OCI-LY7 (cell line): Measurements from ENCODE around the gene CXCL8. TPM values are rescaled to one million over a fixed set of nuclear protein-coding genes. Genes with fewer than 3 reads are reported as not detected.

ENCODE experiments used
- BruUV-seq: library from RNA; stranded (reverse); fragments of 400-500 nt; replicated peaks from 2 replicates; lab custom pipeline; 2021; lab: Mats Ljungman, UMichigan
- CTCF ChIA-PET: fragments of 300-600 bp; sonication (Branson Sonifier 250); formaldehyde crosslinking; loops from one replicate; lab custom pipeline; 2022; ENCODE audit warnings: antibody characterized with exemption; ENCODE audit not compliant: unreplicated experiment; lab: Charles Lee
- POLR2A ChIA-PET: fragments of 300-600 bp; sonication (Branson Sonifier 250); formaldehyde crosslinking; loops from one replicate; lab custom pipeline; 2022; ENCODE audit warnings: antibody characterized with exemption; lab: Charles Lee
- DNase-seq: peaks from one replicate; pipeline ENCODE4 v3.0.0-alpha.2; 2015; ENCODE audit warnings: low spot score
- H2AFZ ChIP-seq: fragments of 200-600 bp; sonication (generic), shearing (Covaris generic); 2 replicates; pipeline ENCODE4 v1.6.1; 2014; ENCODE audit warnings: mild to moderate bottlenecking, antibody characterized with exemption, low read length, moderate library complexity
- H3K27ac ChIP-seq: fragments of 200-600 bp; sonication (generic); 2 replicates; pipeline ENCODE4 v1.5.1; 2014; ENCODE audit warnings: mixed run types, low read depth, mild to moderate bottlenecking, moderate library complexity, low read length, inconsistent platforms; ENCODE audit not compliant: poor library complexity, severe bottlenecking
- H3K36me3 ChIP-seq: fragments of 200-600 bp; sonication (generic); 2 replicates; pipeline ENCODE4 v1.6.1; 2014; ENCODE audit warnings: mild to moderate bottlenecking, antibody characterized with exemption, low read length, moderate library complexity, mixed read lengths; ENCODE audit not compliant: insufficient read depth
- H3K4me1 ChIP-seq: fragments of 200-600 bp; sonication (generic); 2 replicates; pipeline ENCODE4 v1.5.1; 2014; ENCODE audit warnings: mild to moderate bottlenecking, low read length; ENCODE audit not compliant: insufficient read depth, poor library complexity, severe bottlenecking
- H3K4me2 ChIP-seq: fragments of 200-600 bp; sonication (generic); 2 replicates; pipeline ENCODE4 v1.6.1; 2014; ENCODE audit warnings: mild to moderate bottlenecking, low read length
- H3K4me3 ChIP-seq: fragments of 200-600 bp; sonication (generic); 2 replicates; pipeline ENCODE4 v1.5.1; 2014; ENCODE audit warnings: mild to moderate bottlenecking, low read depth, low read length; ENCODE audit not compliant: poor library complexity, severe bottlenecking
- H3K79me2 ChIP-seq: fragments of 200-600 bp; sonication (generic); 2 replicates; pipeline ENCODE4 v1.6.1; 2016; ENCODE audit warnings: low read depth, mild to moderate bottlenecking, low read length, moderate library complexity, mixed read lengths; ENCODE audit not compliant: insufficient read depth
- H3K9me2 ChIP-seq: fragments of 200-600 bp; sonication (generic); 2 replicates; pipeline ENCODE4 v1.6.1; 2016; ENCODE audit warnings: mild to moderate bottlenecking, low read length, mixed read lengths; ENCODE audit not compliant: insufficient read depth
- H3K9me3 ChIP-seq: fragments of 200-600 bp; sonication (generic); 2 replicates; pipeline ENCODE4 v1.6.1; 2014; ENCODE audit warnings: mild to moderate bottlenecking, mixed run types, low read length, mixed read lengths
- H4K20me1 ChIP-seq: fragments of 200-600 bp; sonication (generic); 2 replicates; pipeline ENCODE4 v1.6.1; 2014; ENCODE audit warnings: mild to moderate bottlenecking, antibody characterized with exemption, low read length, moderate library complexity, mixed read lengths; ENCODE audit not compliant: insufficient read depth
- CTCF ChIP-seq: fragments of 200-600 bp; sonication (generic); conservative IDR thresholded peaks from 2 replicates; pipeline ENCODE4 v1.5.1; 2014; ENCODE audit warnings: mild to moderate bottlenecking, antibody characterized with exemption, low read length, moderate library complexity, mixed read lengths
- EZH2phosphoT487 ChIP-seq: fragments of 200-600 bp; sonication (generic); IDR thresholded peaks from 2 replicates; pipeline ENCODE4 v1.6.1; 2018; ENCODE audit warnings: low read depth, borderline replicate concordance, mild to moderate bottlenecking, mixed run types, antibody characterized with exemption, low read length, moderate library complexity, mixed read lengths
- intact Hi-C: fragments of 100-400 bp; cut with micrococcal nuclease; formaldehyde crosslinking; loops from one replicate; pipeline ENCODE4 v1.10.0; 2022; ENCODE audit not compliant: unreplicated experiment
- total RNA-seq, 2 experiments: library from RNA; depleted of rRNA in 1 of 2; stranded (reverse); fragments of >200 nt in 1 of 2; shearing (Covaris generic) in 1 of 2; gene quantifications; 2 replicates each; pipeline ENCODE4 v1.2.3, GENCODE V29; 2014 to 2022

Gene CXCL8
- total RNA-seq, 2 experiments from 2014 or later: not detected

DNA sequence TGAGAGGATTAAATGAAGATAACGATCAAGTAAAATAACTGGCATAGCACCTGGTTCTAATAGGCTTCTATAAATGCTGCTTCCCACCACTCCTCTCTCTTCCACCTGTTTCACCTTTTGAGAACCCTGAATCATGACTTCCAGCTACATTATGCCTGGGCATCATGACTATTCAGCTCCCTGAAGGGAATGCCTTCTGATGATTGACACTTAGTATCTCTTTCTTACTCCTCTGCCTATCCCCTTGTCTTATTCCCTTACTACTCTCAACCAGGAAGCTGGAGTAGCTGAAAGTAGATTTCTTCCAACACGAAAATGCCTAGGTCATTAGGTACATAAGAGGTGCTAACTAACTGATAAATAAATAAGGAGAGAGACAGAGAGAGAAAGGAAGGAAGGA is 24.7 kb upstream of the CXCL8 start:
- no peak overlapping the region for H3K4me3 ChIP-seq
- no peaks in the 10 kb centered on the region for H3K4me1 ChIP-seq
- intact Hi-C loops: no loop called here
- CTCF ChIA-PET: no interaction called here
- H3K4me2 ChIP-seq: no peak overlapping the region
- POLR2A ChIA-PET: interaction anchor here (1.7 kb wide), 1 partner anchor 17 kb away, joined by 3 read pairs; no protein-coding TSS in a partner anchor
- H3K36me3 ChIP-seq: no peaks in the 10 kb centered on the region
- H3K9me2 ChIP-seq: no peaks in the 10 kb centered on the region
- no peak for DNase-seq
- no peak overlapping the region for H3K27ac ChIP-seq
- H3K79me2 ChIP-seq: no peaks in the 10 kb centered on the region
- no TSS peak for BruUV-seq
- H4K20me1 ChIP-seq: no peaks in the 10 kb centered on the region
- no peak for TF ChIP-seq EZH2phosphoT487
- TF ChIP-seq CTCF: no peak
- H2AFZ ChIP-seq: no peak overlapping the region
- H3K9me3 ChIP-seq: no peaks in the 10 kb centered on the region

GRCh38 chr4:73718375-73719373 is 21.7 kb upstream of the CXCL8 start:
- H3K36me3 ChIP-seq: no peaks in the 10 kb centered on the region
- TF ChIP-seq CTCF (no peak), EZH2phosphoT487 (no peak)
- POLR2A ChIA-PET: interaction anchor here (1.0 kb wide), 1 partner anchor 10 kb away, joined by 4 read pairs; no protein-coding TSS in a partner anchor
- intact Hi-C loops: no loop called here
- CTCF ChIA-PET: no interaction called here
- no peak overlapping the region for H2AFZ ChIP-seq
- H3K4me3 ChIP-seq: no peak overlapping the region
- no peak overlapping the region for H3K27ac ChIP-seq
- H3K79me2 ChIP-seq: no peaks in the 10 kb centered on the region
- BruUV-seq: no TSS peak
- no peak overlapping the region for H3K4me2 ChIP-seq
- no peaks in the 10 kb centered on the region for H3K4me1 ChIP-seq
- H4K20me1 ChIP-seq: no peaks in the 10 kb centered on the region
- H3K9me2 ChIP-seq: no peaks in the 10 kb centered on the region
- H3K9me3 ChIP-seq: no peaks in the 10 kb centered on the region
- no peak for DNase-seq

DNA sequence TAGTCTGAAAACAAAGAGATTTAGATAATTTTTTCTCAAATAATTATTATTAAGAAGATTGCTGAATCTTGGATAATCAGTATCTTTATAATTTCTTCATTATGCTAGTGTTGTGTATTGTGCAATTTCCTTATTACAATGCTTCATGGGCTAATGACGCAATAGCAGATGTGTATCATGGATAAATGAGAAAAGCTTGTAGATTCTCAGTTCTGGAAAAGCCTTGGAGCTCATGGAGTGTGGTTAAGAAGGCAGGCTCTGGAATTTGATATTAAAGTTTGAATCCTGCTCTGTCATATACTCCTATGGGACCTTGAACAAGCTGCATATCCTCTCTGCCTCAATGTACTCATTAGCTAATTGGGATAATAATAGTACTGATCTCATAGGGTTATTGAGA is 18.9 kb upstream of the CXCL8 start:
- no peaks in the 10 kb centered on the region for H3K9me3 ChIP-seq
- ChIA-PET CTCF (no interaction called here), POLR2A (interaction anchor here (0.6 to 1.3 kb wide), 3 partner anchors 9 to 21 kb away, joined by 3 to 5 read pairs (median 4); no protein-coding TSS in a partner anchor)
- TF ChIP-seq CTCF: no peak
- no peak for TF ChIP-seq EZH2phosphoT487
- H3K4me1 ChIP-seq: no peaks in the 10 kb centered on the region
- no peak overlapping the region for H2AFZ ChIP-seq
- no peak overlapping the region for H3K4me3 ChIP-seq
- intact Hi-C loops: no loop called here
- H4K20me1 ChIP-seq: no peaks in the 10 kb centered on the region
- no peak for DNase-seq
- no peak overlapping the region for H3K27ac ChIP-seq
- no TSS peak for BruUV-seq
- H3K9me2 ChIP-seq: no peaks in the 10 kb centered on the region
- no peak overlapping the region for H3K4me2 ChIP-seq
- H3K36me3 ChIP-seq: no peaks in the 10 kb centered on the region
- H3K79me2 ChIP-seq: no peaks in the 10 kb centered on the region
